ENCODE results near the gene ARL8A. TPM values are rescaled to one million over a fixed set of nuclear protein-coding genes. Genes with fewer than 3 reads are reported as not detected.

ARL8A gene
- polyA plus RNA-seq, 1 donor (not counting 4 experiments of a cell fraction or from before 2014, with no cell fraction given): 58.6 TPM

DNA sequence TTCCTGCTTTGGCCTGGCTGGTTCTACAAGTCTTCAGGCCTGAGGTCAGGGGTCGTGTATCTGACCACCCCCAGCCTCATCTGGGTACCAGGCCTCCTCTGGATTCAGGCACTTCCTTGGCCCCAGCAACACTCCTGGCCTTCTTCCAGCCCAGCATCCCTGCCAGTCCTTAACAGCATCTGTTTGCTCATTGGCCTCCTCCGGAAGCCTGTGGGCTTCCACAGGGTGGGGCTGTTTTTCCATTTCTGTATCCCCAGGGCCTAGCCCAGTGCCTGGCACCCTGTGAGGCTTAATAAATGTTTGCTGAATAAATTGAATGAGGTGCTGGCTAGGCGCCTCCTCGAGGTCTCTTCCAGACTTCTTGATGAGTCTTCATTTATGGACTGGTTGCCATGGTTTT lies 43.4 kb downstream of the ARL8A start:
- dilution Hi-C loops (cut with MboI; ENCODE audit: extremely low pct_ligation_motif_present, low sequenced_read_pairs): no loop called here
- Histone ChIP-seq H3K27me3 (ENCODE audit: control insufficient read depth, extremely low read depth, insufficient read depth, low read length) (no peaks in the 10 kb centered on the region), H3K4me1 (ENCODE audit: control insufficient read depth, extremely low read depth, insufficient read depth, low read length) (peaks cover 10% of the 10 kb centered on the region), H3K9ac (ENCODE audit: control insufficient read depth, extremely low read depth, insufficient read depth, low read length) (no peak overlapping the region), H3K27ac (ENCODE audit: control insufficient read depth, insufficient read depth, low read length) (no peak overlapping the region), H3K36me3 (ENCODE audit: control insufficient read depth in 2 of 2, extremely low read depth in 1 of 2, insufficient read depth in 2 of 2, low read length in 2 of 2) (no peaks in the 10 kb centered on the region), H2AFZ (ENCODE audit: control insufficient read depth, low read length) (no peak overlapping the region), H3K4me2 (ENCODE audit: control insufficient read depth, extremely low read depth, insufficient read depth, low read depth, low read length) (no peak overlapping the region), H3K4me3 (ENCODE audit: control insufficient read depth in 2 of 3, extremely low read depth in 1 of 3, insufficient read depth in 2 of 3, low read depth in 1 of 3, low read length in 3 of 3) (no peak overlapping the region), H4K20me1 (ENCODE audit: control insufficient read depth, extremely low read depth, insufficient read depth, low read length) (no peaks in the 10 kb centered on the region), H3K9me1 (ENCODE audit: control insufficient read depth, extremely low read depth, insufficient read depth, low read length) (no peaks in the 10 kb centered on the region), H3K9me3 (ENCODE audit: control insufficient read depth, low read depth, low read length) (no peaks in the 10 kb centered on the region), H3K79me2 (ENCODE audit: control insufficient read depth, insufficient read depth, low read length) (no peaks in the 10 kb centered on the region)
- no peak for FAIRE-seq
- TF ChIP-seq, protein P1, sequence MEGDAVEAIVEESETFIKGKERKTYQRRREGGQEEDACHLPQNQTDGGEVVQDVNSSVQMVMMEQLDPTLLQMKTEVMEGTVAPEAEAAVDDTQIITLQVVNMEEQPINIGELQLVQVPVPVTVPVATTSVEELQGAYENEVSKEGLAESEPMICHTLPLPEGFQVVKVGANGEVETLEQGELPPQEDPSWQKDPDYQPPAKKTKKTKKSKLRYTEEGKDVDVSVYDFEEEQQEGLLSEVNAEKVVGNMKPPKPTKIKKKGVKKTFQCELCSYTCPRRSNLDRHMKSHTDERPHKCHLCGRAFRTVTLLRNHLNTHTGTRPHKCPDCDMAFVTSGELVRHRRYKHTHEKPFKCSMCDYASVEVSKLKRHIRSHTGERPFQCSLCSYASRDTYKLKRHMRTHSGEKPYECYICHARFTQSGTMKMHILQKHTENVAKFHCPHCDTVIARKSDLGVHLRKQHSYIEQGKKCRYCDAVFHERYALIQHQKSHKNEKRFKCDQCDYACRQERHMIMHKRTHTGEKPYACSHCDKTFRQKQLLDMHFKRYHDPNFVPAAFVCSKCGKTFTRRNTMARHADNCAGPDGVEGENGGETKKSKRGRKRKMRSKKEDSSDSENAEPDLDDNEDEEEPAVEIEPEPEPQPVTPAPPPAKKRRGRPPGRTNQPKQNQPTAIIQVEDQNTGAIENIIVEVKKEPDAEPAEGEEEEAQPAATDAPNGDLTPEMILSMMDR (optimal IDR thresholded peaks at IDR 0.05 in 1 of 3, IDR thresholded peaks at IDR 0.05 in 1 of 3, conservative IDR thresholded peaks at IDR 0.05 in 1 of 3; ENCODE audit: extremely low read depth in 1 of 3, insufficient read depth in 2 of 3, low read length in 3 of 3): no peak
- TF ChIP-seq EZH2 (IDR thresholded peaks at IDR 0.05; ENCODE audit: low read length): no peak
- no peak for DNase-seq (ENCODE audit: low read depth, low spot score)

DNA sequence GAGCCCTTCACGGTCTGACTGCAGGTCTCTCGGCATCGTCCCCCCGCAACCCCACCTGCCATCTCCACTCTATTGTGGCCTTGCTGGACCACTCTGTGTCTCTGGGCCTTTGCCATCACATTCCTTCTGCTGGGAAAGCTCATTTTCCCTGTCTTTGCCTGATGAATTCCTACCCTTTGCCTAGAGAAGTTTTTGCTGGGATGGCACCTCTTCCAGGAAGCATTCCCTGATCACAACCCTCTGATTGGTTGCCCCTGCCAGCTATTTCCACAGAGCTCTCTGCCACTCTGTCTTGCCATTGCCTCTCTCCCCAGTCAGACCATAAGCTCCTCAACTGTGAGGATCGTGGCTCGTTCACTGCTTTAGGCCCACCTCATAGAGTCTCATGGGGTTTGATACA lies 50.7 kb downstream of the ARL8A start:
- TF ChIP-seq EZH2 (IDR thresholded peaks at IDR 0.05; ENCODE audit: low read length): no peak

DNA sequence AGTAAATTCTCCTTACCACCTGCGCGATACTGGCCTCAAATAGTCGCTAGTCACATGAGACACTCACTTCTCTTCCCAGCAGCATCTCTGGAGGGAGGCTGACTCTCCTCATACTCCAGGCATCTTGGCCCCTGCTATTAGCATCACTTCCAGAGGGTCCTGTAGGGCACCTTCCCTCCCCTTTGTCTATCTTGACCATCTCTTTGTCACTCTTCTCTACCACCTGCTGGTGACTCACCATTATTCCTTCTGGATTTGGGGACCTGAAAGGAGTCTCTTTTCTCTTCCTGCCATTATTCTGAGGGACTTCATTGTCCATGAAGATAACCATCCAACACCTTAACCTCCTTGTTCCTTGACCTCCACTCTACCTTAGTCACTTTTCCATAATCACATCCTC lies 53.5 kb downstream of the ARL8A start:
- Histone ChIP-seq H3K79me2 (ENCODE audit: control insufficient read depth, insufficient read depth, low read length) (no peaks in the 10 kb centered on the region), H3K4me1 (ENCODE audit: control insufficient read depth, extremely low read depth, insufficient read depth, low read length) (no peaks in the 10 kb centered on the region), H3K9ac (ENCODE audit: control insufficient read depth, extremely low read depth, insufficient read depth, low read length) (no peak overlapping the region), H3K9me3 (ENCODE audit: control insufficient read depth, low read depth, low read length) (no peaks in the 10 kb centered on the region), H2AFZ (ENCODE audit: control insufficient read depth, low read length) (no peak overlapping the region), H3K27ac (ENCODE audit: control insufficient read depth, insufficient read depth, low read length) (no peak overlapping the region), H3K27me3 (ENCODE audit: control insufficient read depth, extremely low read depth, insufficient read depth, low read length) (no peaks in the 10 kb centered on the region), H3K4me2 (ENCODE audit: control insufficient read depth, extremely low read depth, insufficient read depth, low read depth, low read length) (no peak overlapping the region), H4K20me1 (ENCODE audit: control insufficient read depth, extremely low read depth, insufficient read depth, low read length) (no peaks in the 10 kb centered on the region), H3K36me3 (ENCODE audit: control insufficient read depth in 2 of 2, extremely low read depth in 1 of 2, insufficient read depth in 2 of 2, low read length in 2 of 2) (no peaks in the 10 kb centered on the region), H3K4me3 (ENCODE audit: control insufficient read depth in 2 of 3, extremely low read depth in 1 of 3, insufficient read depth in 2 of 3, low read depth in 1 of 3, low read length in 3 of 3) (no peak overlapping the region), H3K9me1 (ENCODE audit: control insufficient read depth, extremely low read depth, insufficient read depth, low read length) (no peaks in the 10 kb centered on the region)
- no peak for FAIRE-seq
- dilution Hi-C loops (cut with MboI; ENCODE audit: extremely low pct_ligation_motif_present, low sequenced_read_pairs): no loop called here
- TF ChIP-seq, protein P1 (optimal IDR thresholded peaks at IDR 0.05 in 1 of 3, IDR thresholded peaks at IDR 0.05 in 1 of 3, conservative IDR thresholded peaks at IDR 0.05 in 1 of 3; ENCODE audit: extremely low read depth in 1 of 3, insufficient read depth in 2 of 3, low read length in 3 of 3): no peak
- no peak for TF ChIP-seq EZH2 (IDR thresholded peaks at IDR 0.05; ENCODE audit: low read length)
- DNase-seq (ENCODE audit: low read depth, low spot score): no peak

More for the DNA sequence above, 50.7 kb downstream of the ARL8A start:
- FAIRE-seq: no peak
- Histone ChIP-seq H2AFZ (ENCODE audit: control insufficient read depth, low read length) (no peak overlapping the region), H3K9me1 (ENCODE audit: control insufficient read depth, extremely low read depth, insufficient read depth, low read length) (no peaks in the 10 kb centered on the region), H4K20me1 (ENCODE audit: control insufficient read depth, extremely low read depth, insufficient read depth, low read length) (no peaks in the 10 kb centered on the region), H3K9ac (ENCODE audit: control insufficient read depth, extremely low read depth, insufficient read depth, low read length) (no peak overlapping the region), H3K4me2 (ENCODE audit: control insufficient read depth, extremely low read depth, insufficient read depth, low read depth, low read length) (no peak overlapping the region), H3K79me2 (ENCODE audit: control insufficient read depth, insufficient read depth, low read length) (no peaks in the 10 kb centered on the region), H3K4me3 (ENCODE audit: control insufficient read depth in 2 of 3, extremely low read depth in 1 of 3, insufficient read depth in 2 of 3, low read depth in 1 of 3, low read length in 3 of 3) (no peak overlapping the region), H3K36me3 (ENCODE audit: control insufficient read depth in 2 of 2, extremely low read depth in 1 of 2, insufficient read depth in 2 of 2, low read length in 2 of 2) (no peaks in the 10 kb centered on the region), H3K27me3 (ENCODE audit: control insufficient read depth, extremely low read depth, insufficient read depth, low read length) (no peaks in the 10 kb centered on the region), H3K27ac (ENCODE audit: control insufficient read depth, insufficient read depth, low read length) (no peak overlapping the region), H3K4me1 (ENCODE audit: control insufficient read depth, extremely low read depth, insufficient read depth, low read length) (no peaks in the 10 kb centered on the region), H3K9me3 (ENCODE audit: control insufficient read depth, low read depth, low read length) (no peaks in the 10 kb centered on the region)
- DNase-seq (ENCODE audit: low read depth, low spot score): no peak
- dilution Hi-C loops (cut with MboI; ENCODE audit: extremely low pct_ligation_motif_present, low sequenced_read_pairs): no loop called here
